ENCODE data around the gene FAM174B.
"Not testable (repeated sequence)": the region's sequence is repeated elsewhere in the genome, so short reads cannot be mapped to it uniquely, and the experiment has no call there.

FAM174B gene

DNA sequence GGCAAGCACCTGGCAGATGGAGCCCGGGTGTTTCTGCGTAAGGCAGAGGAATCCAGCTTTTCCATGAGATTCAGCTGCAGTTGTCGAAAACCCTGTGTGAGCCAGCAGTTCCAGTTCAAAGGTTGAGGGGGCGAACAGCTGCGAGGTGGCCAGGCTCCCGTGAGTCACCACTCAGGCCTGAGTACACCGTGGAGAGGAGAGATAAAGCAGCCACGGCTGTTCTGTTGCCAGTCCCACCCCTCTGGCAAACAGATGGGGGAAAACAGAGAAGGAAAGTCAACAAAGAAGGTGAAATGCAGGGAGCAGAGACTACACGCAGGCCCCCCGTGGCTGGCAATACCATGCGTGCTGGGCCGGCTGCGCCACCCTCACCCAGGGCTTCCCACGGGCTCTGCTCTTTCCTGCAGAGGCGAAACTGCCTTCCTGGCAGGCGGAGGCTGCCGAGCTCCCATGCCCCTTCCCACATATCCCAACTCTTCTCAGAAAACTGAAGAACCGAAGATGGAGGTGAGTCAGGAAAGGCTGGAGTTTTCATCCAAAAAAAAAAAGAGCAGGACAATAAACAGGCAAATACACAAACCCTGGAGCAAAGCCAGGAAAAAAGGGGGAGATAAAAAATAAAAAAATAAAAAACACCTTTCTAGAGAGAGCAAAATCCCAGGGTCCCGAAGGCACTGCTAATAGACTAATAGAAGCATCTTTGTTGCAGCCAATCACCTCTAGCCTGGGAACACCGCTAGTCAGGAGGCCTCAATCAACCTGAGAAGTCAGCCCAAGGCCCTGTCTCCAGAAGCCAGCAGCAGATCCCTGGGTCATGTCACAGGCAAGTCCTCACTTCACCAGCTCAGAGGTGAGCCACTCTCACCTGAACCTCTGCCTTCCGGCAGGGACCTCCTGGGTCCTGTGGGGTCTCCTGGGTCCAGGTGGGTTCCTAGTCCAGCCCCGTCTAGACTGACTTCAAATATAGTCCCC lies 37.7 kb downstream of the FAM174B start:
- DNase-seq (ENCODE audit: low spot score) = peak; percentile 78

- peak; percentile 70 for DNase-seq (ENCODE audit: low spot score)
Observed at GRCh38 chr15:92616621-92617548, 38.7 kb downstream of the FAM174B start.

- DNase-seq (ENCODE audit: low spot score) = peak; percentile 48
Observed at GRCh38 chr15:92614791-92615785, 40.5 kb downstream of the FAM174B start.

DNA sequence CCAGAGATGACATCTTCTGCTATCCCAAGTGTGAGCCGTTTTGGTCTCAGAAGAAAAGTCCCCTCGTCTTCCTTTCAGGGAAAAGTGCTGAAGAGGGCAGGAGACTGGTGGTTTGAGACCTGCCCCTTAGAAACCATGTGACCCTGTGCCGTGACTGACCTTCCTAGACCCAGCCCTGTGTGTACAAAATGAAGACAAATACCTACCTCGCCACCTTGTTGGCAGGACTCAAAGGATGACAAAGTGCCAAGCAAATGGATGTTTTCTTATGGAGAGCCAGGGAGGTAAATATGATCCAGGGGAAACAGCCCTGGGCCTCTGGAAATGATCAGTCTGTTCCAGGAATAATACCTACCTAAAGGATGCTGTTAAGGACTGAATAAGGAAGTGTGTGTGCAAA lies 41.3 kb downstream of the FAM174B start:
- no peak for DNase-seq (ENCODE audit: low spot score)

- DNase-seq (ENCODE audit: low spot score) = no peak
Observed at GRCh38 chr15:92613841-92614240, 41.7 kb downstream of the FAM174B start.

- DNase-seq (ENCODE audit: low spot score) = no peak
Observed at GRCh38 chr15:92612891-92613290, 42.7 kb downstream of the FAM174B start.

DNA sequence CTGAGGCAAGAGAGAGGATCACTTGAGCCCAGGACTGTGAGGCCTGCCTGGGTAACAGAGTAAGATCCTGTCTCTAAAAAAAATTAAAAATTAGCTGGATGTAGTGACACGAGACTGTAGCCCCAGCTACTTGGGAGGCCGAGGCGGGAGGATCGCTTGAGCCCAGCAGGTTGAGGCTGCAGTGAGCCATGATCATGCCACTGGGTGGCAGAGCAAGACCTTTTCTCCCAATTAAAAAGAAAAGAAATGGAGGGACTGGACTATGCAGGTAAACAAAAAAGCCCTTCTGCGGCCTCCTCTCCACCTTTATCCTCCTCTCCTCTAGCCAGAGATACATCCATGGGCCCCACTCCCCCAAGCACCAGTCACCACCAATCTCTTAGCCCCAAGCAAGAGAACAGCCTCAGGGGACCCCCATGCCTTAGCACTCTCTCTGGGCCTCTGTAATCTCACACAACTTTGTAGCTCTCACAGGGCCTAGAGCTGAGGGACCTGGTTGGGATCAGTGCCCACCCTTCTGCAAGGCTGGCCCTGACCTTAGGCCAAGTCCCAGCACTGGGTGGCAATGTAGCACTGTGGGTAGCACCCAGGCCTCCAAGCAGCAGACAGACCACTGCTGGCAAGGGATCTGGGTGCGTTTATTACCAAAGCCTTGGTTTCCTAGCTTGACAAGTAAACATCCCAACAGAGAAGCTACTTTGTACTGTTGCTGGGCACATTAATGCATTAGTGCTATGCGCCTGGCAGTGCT lies 43.4 kb downstream of the FAM174B start:
- no peak for DNase-seq (ENCODE audit: low spot score)

DNA sequence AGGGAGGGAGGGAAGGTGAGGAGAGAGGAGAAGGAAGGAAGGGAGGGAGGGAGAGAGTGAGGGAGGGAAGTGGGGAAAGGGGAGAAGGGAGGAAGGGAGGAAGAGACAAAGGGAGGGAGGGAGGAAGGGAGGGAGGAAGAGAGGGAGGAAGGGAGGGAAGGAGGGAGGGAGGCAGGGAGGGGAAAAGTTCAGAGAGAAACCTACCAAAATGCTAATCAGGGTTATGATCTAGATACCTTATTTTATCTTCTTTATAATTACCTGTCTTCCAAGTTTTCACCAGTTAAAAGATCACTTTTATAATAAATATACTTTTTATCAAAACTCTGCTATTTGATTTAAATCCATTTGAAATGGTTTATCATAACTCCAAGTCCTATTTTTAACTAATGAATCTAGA lies 44.4 kb downstream of the FAM174B start:
- no peak for DNase-seq (ENCODE audit: low spot score)

- DNase-seq (ENCODE audit: low spot score) = no peak
Observed at GRCh38 chr15:92610101-92610520, 45.5 kb downstream of the FAM174B start.

DNA sequence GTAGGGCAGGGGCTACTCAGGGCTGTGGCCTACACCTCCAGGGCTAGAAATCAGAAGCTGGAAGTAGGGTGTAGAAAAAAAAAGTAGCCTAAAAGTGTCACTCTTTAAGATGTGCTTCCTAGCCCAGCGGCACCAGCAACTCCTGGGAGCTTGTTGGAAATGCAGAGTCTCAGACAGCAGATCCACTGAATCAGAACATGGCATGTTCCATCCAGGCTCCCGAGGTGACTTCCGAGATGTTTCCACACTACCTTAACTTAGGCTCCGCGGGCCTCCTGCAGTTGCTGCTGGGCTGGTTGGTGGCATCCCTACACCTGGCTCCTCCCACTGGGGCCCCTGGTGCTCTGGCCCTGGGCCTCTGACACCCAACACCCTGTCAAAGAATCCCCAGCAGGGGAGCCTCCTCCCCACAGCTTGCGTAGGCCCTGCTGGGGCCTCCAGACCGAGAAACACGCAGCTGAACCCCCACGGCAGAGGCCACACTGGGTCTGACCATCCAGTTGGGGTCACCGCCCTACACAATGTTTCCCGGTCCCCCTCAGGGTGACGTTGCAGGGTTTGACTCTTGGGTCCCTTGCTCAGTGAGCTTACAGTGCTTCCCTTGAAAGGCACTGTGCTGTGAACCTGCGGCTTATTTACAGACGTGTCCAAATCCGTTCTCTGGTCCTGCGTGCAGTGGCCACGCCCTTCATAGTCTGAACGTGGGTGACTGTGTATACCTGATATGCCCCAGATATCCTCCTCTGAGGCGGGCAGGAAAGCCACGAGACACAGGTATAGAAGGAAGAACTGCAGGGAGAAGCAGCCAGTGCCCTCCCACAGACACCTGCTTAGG lies 46.5 kb downstream of the FAM174B start:
- peak; percentile 45 for DNase-seq (ENCODE audit: low spot score)

- DNase-seq (ENCODE audit: low spot score) = not testable (repeated sequence)
Observed at GRCh38 chr15:92606836-92607150, 48.8 kb downstream of the FAM174B start.

- DNase-seq (ENCODE audit: low spot score) = peak; percentile 36
Observed at GRCh38 chr15:92606126-92606835, 49.3 kb downstream of the FAM174B start.

- no peak for DNase-seq (ENCODE audit: low spot score)
Observed at GRCh38 chr15:92605225-92605944, 50.2 kb downstream of the FAM174B start.

DNA sequence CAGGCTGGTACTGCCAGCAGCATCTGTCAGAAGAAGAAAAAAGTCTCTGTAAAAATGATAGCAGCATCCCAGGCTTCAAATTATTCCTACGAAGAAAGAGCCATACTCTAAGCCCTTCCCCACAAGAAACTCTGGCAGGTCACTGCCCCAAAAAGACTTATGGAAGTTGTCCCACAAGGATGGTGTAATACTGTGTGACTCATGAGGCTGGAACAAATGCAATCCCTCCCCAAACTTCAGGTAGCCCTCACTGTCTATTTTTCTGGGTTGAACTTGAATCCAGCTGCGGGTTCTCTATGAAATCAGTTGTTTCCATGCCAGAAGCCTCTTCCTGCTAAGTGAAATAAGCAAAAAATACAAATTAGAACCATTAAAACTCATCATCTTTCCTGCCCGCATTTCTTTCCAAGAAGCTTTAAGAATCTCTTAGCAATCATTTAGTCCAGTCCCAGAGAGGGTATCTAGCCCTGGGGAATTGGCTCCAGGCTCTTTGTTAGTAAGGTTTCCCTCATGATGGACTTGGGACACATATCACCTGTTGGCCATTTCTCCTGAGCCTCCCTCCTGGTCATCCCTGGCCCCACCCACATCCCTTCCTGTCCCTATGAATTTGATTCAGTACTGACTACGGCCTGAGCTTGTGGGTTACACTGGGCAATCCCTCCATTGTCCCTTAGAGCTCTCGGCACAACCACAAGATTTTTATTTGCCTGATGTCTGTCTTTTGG lies 51.7 kb downstream of the FAM174B start:
- no peak for DNase-seq (ENCODE audit: low spot score)

DNA sequence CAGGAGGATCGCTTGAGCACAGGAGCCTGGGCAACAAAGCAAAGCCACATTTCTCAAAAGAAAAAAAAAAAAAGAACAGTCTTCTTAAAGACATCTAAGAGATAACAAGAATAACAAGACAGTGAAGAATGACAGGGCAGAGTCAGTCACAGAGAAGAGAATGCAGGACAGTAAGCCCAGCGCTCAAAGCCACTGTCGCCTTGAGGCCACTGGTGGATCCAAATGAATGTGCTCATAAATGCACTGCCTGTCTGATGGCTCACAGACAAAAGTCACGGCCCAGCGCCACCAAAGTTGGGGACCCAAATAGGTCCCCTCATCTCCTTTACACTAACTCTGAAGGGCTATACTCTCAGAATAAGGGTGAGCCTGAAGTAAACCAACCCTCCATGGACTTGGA lies 52.3 kb downstream of the FAM174B start:
- DNase-seq (ENCODE audit: low spot score) = no peak

GRCh38 chr15:92602267-92602593 lies 53.3 kb downstream of the FAM174B start:
- DNase-seq (ENCODE audit: low spot score) = no peak

DNA sequence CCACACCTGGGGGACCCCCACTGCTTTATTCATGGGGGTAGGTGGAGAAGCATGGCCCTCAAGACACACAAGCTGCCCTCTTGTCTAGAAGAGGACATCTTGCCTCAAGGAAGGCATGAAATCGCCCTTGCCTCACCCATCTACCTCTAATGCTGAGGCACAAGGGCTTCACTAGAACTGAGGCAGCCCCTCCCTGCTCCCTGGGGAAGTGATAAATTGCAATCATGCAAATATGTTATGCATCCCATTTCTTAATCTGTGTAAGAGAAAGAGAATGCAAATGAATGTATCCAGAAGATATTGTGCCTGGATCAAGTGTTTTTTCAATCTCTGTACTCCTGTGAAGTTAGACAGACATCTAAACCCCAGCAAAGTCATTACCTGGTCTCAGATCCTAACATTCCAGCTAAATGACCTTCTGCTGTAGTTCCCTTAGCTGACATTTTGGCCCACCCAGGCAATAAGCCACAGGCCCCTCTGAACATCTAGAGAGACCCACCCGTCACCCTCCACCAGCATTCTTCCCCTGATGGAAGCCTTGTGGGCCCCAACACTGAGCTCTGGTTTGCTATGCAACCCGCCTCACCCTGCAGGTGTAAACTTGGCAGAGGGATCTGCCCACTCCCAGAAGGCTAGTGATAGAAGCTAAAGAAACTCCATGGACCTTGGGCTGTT lies 53.8 kb downstream of the FAM174B start:
- DNase-seq (ENCODE audit: low spot score) = no peak

Measured in left forelimb (tissue), 1 donor.